Measurements from ENCODE around the gene CLPTM1L.
"Not testable (repeated sequence)": the region's sequence is repeated elsewhere in the genome, so short reads cannot be mapped to it uniquely, and the experiment has no call there.

CLPTM1L gene

DNA sequence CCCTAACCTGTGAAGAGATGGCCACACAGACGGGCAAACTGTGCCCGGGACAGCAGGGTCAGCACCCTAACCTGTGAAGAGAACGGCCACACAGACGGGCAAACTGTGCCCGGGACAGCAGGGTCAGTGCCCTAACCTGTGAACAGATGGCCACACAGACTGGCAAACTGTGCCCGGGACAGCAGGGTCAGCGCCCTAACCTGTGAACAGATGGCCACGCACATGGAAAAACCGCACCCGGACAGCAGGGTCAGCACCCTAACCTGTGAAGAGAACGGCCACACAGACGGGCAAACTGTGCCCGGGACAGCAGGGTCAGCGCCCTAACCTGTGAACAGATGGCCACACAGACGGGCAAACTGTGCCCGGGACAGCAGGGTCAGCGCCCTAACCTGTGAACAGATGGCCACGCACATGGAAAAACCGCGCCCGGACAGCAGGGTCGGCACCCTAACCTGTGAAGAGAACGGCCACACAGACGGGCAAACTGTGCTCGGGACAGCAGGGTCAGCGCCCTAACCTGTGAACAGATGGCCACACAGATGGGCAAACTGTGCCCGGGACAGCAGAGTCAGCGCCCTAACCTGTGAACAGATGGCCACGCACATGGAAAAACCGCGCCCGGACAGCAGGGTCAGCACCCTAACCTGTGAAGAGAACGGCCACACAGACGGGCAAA, 5.6 kb downstream of the CLPTM1L start:
- not testable (repeated sequence) for DNase-seq (ENCODE audit: low read depth)

DNA sequence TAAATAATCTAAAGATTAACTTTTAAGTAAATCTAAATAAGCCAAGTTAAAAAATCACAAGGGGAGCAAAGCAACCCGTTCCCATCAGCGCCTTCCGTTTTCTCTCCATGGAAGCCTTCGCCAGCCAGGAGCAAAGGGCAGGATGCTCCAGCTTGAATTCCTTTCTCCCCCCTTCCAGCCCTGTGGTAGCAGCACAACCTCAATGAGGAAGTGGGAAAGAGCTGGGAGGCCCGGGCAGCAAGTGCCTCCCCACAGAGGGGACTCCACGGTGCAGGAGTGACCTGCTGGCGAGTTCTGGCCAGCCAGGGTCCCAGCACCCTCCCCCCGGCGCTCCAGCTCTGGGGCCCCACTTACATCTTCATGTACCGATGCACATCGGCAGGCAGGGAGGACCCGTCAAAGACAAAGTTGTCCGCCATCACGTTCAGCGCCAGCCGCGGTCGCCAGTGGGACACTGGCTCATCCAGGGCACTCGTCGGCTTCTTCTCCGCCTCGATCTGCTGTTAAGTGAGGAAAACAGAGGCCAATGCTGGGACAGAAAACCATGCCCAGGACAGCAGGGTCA, 6.3 kb downstream of the CLPTM1L start:
- no peak for DNase-seq (ENCODE audit: low read depth)

DNA sequence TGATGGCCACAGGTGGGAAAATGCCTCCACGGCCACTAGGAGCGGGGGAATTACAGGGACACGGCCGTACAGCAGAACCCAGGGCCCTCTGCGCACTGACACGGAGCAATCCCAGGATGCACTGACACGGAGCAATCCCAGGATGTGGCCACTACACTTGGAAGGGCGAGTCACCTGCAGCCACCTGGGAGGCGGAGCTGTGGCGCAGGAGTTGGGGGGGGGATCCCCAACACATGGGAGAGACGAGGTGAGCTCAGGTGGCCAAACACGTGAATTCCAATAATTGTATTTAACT, 6.8 kb downstream of the CLPTM1L start:
- no peak for DNase-seq (ENCODE audit: low read depth)

DNA sequence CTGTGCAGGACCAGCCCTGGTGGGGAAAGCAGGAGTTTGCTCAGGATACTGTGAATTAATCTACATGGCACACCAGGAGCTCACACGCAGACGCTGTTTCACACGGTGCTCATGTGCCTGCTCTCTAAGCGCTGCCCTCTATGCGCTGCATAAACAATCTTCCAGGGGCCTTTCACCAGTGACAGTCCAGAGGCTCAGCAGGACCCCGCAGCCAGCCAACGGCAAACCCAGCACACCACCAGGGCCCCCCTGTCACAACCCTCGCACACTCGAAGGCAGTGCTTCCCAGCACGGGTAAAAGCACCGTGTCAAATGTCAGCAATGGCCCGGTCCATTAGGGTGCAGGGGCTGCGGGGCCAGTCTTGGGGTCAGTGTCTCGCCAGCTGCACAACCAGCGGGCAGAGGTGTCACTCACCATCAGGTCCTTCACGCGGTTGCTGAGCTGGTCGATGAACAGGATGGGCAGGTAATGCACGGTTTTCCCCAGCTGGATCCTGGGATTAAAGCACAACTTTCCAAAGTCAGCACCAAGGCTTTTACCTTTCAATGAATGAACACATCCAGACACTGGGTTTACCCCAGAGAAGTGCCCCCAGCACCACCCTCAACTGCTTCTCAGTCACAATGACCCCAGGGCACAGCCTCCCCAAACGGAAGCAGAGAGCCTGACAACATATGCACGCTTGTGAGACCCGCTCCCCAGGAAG, 7.3 kb downstream of the CLPTM1L start:
- DNase-seq (ENCODE audit: low read depth) = no peak

DNA sequence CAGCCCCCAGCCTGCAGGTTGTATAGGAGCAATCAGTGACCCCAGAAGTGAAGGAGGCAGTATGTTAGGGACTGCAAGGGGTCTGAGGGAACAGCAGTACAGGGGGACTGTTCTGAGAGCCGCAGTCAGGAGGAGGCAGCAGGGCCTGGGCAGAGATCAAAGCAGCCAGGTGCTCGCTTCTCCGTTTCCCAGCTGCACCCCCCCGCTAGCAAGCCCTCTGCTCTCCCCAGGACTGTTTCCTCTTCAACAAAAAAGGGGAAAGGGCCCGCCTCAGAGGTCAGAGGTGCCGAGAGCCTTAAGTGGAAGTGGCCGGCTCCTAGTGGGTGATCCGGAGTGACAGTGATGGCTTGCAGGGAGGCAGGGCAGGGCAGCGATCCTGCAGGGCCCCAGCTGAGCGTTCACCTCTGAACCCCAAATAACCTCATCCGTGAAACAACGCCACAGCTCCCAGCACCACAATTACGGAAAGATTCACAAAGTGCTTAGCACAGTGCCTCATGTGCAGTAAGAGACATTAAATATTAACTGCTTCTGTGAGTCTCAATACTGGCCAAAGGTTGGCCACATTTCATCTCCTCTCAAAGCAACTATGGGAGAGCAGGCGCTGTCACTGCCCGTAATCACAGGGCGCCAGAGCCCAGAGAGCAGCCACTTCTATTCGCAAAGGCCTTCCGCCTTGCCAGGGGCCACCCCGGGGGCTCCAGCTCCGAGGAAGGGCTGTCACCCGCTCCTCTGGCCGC, 8.0 kb downstream of the CLPTM1L start:
- no peak for DNase-seq (ENCODE audit: low read depth)

DNA sequence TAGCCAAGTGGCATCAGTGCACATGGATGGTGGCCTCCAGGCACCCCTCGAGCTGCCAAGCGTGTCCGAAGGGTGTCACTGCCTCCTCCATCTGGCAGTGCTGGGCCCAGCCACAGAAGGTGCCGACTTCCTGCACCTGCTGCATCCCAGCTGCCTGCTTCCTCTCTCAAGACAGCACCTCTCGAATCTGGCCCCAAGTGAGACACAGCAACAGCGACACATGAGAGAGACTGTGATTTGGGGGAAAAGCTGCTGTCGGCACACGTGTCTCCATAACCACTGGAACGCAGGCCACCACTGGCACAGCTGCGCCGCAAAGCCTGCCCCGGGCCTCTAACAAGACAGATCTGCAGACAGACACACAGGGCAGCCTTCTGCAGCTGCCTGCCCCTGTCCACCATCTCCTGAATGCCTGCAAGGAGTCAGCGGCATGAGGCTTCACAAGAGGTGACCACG, 8.8 kb downstream of the CLPTM1L start:
- no peak for DNase-seq (ENCODE audit: low read depth)

DNA sequence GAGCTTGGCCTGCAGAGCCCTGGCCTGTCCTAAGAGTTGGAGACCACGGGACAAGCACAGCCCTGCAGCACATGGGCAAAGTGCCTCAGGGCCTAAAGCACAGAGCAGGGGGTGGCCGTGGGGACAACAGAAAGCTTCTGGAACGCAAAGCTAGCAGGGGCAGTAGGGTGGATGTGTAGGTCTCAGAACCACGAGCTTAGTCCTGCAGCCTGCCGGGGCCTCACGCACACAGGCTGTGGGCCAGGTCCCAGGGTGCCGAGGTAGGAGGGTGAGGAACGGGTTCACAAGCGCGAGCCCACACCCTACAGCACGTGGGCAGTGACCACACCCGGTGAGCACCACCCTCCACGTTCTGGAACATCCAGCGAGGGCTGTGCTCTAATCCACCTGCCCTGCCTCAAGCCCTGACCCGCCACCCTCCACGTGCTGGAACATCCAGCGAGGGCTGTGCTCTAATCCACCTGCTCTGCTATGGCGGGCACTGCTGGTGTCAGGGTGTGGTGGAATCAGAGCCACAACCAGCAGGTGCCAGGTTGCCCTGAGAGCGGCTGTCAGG, 9.3 kb downstream of the CLPTM1L start:
- no peak for DNase-seq (ENCODE audit: low read depth)

DNA sequence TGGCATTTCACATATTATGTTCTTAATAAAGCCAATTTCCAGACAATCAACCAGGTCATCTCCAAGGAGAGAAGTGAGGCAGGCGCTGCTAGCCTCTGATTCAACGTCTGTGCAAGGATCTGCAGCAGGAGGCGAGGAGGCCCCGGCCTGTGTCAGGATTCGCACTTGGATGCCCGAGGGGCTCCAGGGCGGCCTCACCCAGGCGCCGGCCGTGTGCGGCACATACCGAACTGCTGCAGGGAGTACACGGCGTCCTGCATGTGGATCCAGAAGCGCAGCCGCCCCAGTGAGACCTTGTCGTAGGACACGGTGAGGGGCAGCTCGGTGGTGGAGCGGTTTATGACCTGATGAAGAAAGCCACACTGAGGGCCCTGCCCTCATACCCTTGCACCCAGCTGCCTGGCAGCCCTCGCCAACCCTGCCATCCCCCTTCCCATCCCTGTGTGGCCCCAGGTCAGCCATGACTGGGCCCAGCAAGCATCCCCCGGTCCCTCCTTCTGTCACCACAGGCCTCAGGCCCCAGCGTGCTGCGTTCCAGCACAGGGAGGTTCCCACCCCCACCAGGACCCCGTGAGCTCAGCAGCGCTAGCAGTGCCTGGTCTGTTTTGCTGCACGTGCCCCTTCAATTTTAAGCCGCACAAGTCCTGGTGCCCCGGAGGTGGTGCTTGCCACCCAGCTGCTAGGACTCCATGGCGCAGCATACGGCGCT, 9.9 kb downstream of the CLPTM1L start:
- DNase-seq (ENCODE audit: low read depth) = no peak

DNA sequence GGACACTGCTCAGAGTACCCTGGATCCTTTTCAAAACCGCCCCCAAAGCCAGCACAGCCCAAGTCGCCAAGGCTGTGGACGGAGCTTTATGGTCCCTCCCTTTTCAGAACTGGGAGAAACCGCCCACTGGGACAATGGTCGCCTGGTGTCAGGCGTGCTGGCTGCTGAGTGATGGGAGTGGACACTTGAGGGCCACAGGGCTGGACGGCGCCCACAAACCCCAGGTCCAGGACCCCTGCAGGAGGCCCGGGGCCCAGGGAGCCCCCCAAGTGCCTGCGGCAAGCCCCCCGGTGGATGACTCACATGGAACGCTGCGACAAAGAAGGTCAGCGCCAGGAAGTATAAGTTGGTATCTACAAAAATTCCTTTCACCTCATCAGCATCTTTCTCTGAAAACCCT, 10.9 kb downstream of the CLPTM1L start:
- no peak for DNase-seq (ENCODE audit: low read depth)

DNA sequence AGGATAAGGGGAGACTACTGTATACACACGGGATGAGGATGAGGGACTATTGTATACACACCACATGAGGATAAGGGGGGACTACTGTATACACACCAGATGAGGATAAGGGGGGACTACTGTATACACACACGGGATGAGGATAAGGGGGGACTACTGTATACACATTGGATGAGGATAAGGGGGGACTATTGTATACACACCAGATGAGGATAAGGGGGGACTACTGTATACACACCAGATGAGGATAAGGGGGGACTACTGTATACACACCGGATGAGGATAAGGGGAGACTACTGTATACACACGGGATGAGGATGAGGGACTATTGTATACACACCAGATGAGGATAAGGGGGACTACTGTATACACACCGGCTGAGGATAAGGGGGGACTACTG, 11.6 kb downstream of the CLPTM1L start:
- not testable (repeated sequence) for DNase-seq (ENCODE audit: low read depth)

DNA sequence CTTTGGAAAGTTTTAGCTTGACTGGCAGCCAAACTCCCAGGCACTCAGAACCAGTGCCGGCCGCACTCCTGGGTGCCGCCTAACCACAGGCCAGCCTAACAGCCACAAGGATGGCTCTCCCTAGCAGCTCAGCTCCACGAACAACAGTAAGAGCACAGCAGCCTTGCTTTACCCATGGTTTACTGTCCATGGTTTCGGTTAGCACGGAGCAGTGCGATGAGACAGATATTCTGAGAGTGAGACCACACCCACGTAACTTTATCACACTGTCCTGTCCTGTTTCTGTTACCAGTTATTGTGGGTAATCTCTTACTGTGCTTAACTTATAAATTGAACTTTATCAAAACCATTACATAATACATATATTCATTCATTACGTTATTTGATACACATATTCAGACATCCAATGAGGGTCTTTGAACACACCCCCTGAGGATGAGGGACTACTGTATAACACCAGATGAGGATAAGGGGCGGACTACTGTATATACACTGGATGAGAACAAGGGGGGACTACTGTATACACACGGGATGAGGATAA, 12.4 kb downstream of the CLPTM1L start:
- no peak for DNase-seq (ENCODE audit: low read depth)

DNA sequence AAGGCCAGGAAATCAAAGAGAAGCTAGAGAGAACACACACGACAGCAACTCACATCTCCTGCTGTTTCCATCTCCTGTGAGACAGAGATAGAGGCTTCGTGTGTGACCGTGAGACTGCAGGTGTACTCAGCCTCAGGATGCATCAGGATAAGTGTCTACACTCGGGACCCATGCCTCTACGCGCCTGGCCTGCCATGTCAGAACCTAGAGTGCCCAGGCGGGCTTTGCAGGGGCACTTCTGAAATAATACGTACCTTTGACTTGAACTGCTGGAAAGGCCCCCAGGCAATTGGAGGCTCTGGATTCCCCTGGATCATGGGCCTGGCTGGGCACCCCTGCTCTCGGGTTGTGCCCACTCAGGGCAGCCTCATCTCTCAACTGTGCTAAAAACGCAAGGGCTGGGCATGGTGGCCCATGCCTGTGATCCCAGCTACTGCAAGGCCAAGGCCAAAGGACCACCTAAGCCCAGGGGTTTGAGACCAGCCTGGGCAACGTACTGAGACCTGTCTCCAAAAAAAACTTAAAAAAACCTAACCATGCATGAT, 13.0 kb downstream of the CLPTM1L start:
- no peak for DNase-seq (ENCODE audit: low read depth)

DNA sequence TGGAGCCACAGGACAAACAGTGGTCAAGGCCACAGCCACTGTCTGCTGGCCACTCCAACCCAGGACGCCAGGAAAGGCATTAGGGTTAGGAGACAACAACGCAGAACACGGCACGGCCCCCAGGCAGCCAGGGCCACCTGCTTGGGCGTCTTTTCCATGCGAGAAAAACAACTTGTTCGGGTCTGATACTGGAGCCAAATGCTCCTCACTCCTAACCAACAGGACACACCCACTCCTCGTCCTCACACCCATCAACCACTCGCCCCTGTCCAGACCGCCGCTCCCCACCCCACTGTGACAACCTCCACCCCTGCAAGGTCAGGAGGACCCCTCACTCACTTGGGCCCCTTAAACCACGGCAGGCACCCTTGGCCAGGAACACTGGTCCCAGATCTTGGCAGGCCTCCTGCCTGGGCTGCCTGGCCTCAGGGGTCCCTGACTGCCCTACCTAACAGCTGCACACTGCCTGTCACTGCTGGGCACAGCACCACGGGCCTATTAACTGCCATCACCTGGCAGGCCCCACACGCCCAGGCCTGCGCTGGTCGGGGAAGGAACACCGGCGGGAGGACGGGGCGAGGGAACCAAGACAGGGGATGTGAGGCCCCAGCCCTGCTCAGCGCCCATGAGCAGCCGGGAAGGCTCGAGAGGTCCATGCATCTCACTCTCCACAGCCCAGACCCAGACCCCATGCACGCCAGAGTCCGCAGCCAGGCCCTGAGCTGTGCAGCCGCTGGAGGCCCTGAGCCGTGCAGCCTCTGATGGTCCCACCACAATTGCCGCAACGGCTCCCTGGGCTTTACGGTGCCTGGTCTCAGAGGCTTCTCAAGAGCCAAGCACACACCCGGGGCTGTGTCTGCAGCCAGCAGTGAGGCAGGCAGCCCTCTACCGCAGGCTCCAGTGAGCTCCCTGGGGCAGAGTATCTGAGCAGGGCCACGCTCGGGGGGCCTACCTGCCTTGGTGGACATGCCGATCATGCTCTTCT, 13.8 kb downstream of the CLPTM1L start:
- DNase-seq (ENCODE audit: low read depth) = no peak

DNA sequence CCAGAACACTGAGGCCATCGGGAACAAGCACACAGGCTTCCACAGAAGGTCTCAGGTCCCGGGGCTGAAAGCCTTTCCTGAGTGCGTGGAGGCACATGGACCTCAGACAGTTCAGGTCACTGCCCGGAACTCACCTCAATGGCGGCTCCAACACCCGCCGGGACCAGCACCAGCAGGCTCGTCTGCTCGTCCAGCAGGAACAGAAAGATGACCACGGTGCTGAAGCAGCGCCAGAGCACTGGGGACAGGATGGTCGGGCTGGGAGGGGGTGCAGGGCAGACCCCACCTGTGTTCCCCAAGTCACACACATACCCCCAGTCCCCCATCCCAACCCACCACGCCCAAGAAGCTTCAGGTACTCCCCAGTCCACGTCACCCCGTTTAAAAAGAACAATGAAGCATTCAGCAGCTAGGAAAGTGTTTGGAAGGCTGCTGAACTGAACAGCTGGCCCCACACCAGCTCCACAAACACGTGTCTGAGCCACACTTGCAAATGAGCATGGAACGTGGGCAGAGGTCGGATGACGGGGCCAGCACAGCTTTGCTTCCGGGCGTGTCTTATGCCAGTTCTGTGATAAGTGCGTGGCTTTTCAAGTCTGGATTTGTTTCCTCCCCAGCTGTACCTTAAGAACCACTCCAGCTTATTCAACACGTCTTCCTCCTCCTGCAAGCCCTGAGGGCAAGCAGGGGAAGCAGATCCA, 14.6 kb downstream of the CLPTM1L start:
- no peak for DNase-seq (ENCODE audit: low read depth)

DNA sequence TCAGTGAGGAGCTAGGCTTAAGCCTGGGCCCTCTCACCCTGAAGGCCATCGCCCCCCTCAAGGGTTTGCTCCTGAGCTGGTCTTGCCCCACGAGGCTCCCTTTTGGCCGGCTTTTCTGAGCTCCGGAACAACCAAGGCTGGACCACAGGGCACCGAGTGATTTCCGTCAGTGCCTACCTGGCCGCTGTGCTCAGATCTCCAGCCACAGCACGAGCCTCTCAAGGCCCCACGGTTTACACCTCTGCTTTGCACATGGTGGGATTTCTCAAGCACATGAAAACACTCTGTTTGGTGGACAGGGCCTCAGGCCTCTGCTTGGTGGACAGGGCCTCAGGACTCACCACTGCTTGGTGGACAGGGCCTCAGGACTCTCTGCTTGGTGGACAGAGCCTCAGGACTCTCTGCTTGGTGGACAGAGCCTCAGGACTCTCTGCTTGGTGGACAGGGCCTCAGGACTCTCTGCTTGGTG, 15.8 kb downstream of the CLPTM1L start:
- DNase-seq (ENCODE audit: low read depth) = no peak

DNA sequence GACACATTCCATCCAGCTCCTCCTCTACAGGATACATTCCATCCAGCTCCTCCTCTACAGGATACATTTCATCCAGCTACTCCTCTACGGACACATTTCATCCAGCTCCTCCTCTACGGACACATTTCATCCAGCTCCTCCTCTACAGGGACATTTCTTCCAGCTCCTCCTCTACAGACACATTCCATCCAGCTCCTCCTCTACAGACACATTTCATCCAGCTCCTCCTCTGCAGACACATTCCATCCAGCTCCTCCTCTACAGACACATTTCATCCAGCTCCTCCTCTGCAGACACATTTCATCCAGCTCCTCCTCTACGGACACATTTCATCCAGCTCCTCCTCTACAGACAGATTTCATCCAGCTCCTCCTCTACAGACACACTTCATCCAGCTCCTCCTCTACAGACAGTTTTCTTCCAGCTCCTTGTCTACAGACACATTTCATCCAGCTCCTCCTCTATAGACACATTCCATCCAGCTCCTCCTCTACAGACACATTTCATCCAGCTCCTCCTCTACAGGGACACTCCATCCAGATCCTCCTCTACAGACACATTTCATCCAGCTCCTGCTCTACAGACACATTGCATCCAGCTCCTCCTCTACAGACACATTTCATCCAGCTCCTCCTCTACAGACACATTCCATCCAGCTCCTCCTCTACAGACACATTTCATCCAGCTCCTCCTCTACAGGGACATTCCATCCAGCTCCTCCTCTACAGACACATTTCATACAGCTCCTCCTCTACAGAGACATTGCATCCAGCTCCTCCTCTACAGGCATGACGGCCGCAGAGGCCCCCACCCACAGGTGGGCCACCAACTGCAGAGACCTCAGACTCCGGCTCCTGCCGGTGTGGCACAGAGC, 16.4 kb downstream of the CLPTM1L start:
- DNase-seq (ENCODE audit: low read depth) = not testable (repeated sequence)

DNA sequence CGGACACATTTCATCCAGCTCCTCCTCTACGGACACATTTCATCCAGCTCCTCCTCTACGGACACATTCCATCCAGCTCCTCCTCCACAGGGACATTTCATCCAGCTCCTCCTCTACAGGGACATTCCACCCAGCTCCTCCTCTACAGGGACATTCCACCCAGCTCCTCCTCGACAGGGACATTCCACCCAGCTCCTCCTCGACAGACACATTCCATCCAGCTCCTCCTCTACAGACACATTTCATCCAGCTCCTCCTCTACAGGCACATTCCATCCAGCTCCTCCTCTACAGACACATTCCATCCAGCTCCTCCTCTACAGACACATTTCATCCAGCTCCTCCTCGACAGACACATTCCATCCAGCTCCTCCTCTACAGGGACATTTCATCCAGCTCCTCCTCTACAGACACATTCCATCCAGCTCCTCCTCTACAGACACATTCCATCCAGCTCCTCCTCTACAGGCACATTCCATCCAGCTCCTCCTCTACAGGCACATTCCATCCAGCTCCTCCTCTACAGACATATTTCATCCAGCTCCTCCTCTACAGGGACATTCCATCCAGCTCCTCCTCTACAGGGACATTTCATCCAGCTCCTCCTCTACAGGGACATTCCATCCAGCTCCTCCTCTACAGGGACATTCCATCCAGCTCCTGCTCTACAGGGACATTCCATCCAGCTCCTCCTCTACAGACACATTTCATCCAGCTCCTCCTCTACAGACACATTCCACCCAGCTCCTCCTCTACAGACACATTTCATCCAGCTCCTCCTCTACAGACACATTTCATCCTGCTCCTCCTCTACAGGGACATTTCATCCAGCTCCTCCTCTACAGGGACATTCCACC, 17.8 kb downstream of the CLPTM1L start:
- not testable (repeated sequence) for DNase-seq (ENCODE audit: low read depth)

DNA sequence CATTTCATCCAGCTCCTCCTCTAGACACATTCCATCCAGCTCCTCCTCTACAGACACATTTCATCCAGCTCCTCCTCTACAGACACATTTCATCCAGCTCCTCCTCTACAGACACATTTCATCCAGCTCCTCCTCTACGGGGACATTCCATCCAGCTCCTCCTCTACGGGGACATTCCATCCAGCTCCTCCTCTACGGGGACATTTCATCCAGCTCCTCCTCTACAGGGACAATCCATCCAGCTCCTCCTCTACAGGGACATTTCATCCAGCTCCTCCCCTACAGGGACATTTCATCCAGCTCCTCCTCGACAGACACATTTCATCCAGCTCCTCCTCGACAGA, 18.4 kb downstream of the CLPTM1L start:
- not testable (repeated sequence) for DNase-seq (ENCODE audit: low read depth)
